Cardiac septum (tissue), 1 donor: ENCODE data around the gene ACSM4. TPM values are rescaled to one million over a fixed set of nuclear protein-coding genes. Genes with fewer than 3 reads are reported as not detected.
"Not testable (repeated sequence)": the region's sequence is repeated elsewhere in the genome, so short reads cannot be mapped to it uniquely, and the experiment has no call there.

Experiments used
- DNase-seq: peaks from one replicate; pipeline ENCODE4 v3.0.0-alpha.2; 2020; ENCODE audit warnings: low spot score
- intact Hi-C: fragments of 100-400 bp; cut with DNase I; formaldehyde crosslinking; loops from one replicate; pipeline ENCODE4 v1.14.0; 2022
- total RNA-seq: library from RNA; stranded (reverse); fragmentation: NEBNext Ultra II Directional; extraction: Animal tissue kit (Norgen Biotek cat#: 25700); gene quantifications from one replicate; pipeline ENCODE4 v1.2.1, GENCODE V29; 2021
- donor health status: DM: no; HTN: no; CAD: no.

Gene ACSM4
- total RNA-seq, 1 donor from 2014 or later = not detected

DNA sequence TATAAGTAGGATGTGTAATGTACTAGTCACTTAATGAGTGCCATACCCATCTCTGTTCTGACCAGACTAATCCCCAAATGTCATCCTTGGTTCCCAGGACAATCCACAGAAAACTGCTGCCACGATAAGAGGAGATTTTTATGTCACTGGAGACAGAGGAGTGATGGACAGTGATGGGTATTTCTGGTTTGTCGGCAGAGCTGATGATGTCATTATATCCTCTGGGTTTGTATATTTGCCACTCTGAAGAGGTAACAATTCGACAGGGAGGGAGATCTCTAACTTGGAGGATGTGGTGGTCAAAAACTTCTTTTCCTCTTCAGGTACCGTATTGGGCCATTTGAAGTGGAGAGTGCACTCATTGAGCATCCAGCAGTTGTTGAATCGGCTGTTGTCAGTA lies 20.3 kb downstream of the ACSM4 start:
- no peak for DNase-seq
- intact Hi-C loops = no loop called here

DNA sequence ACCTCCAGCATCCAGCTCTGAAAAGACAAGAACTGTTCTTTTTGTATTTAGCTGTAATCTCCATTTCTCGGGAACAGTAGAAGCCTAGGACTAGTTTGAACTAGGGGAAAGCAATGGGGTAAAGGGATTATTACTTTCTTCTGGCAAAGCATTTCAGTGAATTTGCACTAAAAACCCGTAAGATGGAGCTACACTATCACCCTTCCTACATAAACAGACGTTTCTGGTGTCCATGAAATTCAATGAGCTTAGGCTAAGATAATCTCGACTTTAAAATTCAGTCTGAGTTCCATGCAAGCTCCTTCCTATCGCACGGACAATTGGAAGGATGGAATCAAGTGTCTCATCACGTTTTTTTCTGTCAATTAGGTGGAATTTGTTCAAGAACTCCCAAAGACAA lies 24.0 kb downstream of the ACSM4 start:
- DNase-seq = no peak

DNA sequence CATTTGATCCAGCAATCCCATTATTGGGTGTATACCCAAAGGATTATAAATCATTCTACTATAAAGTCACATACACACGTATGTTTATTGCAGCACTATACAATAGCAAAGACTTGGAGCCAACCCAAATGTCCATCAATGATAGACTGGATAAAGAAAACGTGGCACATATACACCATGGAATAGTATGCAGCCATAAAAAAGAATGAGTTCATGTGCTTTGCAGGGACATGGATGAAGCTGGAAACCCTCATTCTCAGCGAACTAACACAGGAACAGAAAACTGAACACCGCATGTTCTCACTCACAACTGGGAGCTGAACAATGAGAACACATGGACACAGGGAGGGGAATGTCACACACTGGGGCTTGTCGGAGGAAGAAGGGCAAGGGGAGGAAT lies 33.9 kb downstream of the ACSM4 start:
- intact Hi-C loops, DNase-seq: not testable (repeated sequence)

More for the DNA sequence above, 24.0 kb downstream of the ACSM4 start:
- intact Hi-C loops = no loop called here

- intact Hi-C loops = no loop called here
- no peak for DNase-seq
Observed at GRCh38 chr12:7339675-7340074, 35.8 kb downstream of the ACSM4 start.

GRCh38 chr12:7344833-7345606 lies 41.1 kb downstream of the ACSM4 start:
- DNase-seq = no peak
- intact Hi-C loops = no loop called here

DNA sequence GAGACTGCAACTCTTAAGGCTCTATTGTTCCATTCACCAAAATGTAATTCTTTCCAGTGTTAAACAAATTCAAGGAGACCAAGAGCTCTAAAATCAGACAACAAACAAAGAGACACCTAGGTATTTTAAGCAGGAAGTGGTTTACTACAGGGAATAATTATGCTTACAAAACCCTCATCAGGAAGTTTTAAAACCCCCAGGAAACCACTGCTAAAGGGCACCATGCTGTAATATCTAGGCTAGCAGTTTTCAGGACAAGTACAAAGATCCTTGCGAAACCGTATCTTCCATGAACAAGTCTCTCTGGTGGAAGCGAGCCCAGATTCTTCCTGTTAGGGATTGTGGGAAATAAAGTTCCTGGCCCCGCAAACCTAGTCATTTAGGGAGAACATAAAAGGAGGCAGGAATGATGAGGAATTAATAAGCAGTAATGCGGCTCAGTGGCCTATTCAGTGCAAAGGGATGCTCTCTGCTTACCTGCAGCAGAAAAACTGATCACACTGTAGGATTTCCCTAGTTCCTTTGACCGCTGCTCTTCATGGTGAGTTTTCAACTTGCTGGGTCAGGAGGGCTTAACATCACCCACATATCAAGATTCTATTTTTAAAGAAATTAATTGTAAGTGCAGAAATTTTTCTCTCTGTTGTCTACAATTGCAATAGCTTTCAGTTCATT lies 42.8 kb downstream of the ACSM4 start:
- no peak for DNase-seq
- intact Hi-C loops = no loop called here

DNA sequence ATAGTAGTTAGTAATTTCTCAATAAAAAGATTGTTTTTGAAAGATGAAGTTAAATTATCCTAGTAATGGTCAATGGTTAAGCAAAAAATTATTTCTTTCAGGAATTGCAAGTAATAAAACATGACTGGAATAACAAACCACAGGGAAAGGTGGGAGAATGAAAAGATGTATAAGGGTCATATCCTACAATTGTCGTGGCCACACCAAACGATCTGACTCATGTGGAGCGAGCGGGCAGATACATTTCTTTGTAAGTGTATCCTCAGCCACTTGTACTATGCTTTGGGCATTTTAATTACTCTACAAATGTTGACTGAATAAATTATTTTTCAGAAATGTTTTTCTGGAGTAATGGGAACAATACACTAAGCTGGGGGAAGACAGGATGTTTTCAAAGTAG lies 45.5 kb downstream of the ACSM4 start:
- no peak for DNase-seq
- intact Hi-C loops = no loop called here

DNA sequence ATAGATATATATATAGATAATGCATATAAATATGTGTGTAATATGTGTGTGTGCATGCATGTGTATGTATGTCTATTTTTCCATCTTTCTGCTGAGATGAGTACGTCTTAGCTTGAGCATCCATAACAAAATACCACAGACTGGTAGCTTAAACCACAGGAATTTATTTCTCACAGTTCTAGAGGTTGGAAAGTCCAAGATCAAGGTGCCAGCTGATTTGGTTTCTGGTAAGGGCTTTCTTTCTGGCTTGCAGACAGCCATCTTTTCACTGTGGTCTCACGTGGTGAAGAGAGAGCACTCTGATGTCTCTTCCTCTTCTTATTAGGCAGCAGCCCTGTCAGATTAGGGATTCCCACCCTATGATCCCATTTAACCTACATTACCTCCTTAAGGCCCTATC lies 47.3 kb downstream of the ACSM4 start:
- intact Hi-C loops = no loop called here

GRCh38 chr12:7352661-7353060 lies 48.8 kb downstream of the ACSM4 start:
- intact Hi-C loops = no loop called here
- no peak for DNase-seq

More for the DNA sequence above, 47.3 kb downstream of the ACSM4 start:
- no peak for DNase-seq

DNA sequence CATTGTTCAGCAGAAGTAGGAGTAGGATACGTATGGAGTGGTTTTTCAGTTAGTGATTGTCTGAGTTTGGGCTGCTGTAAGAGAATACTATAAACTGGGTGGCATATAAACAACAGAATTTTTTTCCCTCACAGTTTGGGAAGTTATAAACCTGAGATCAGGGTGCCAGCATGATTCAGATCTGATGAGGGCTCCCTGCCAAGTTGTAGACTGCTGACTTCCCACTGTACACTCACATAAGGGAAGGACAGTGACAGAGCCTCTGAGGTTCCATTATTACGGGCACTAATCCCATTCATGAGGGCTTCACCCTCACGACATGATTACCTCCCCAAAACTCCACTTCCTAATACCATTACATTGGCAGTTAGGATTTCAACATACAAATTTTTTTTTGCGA lies 50.7 kb downstream of the ACSM4 start:
- DNase-seq = no peak
- intact Hi-C loops = no loop called here

- intact Hi-C loops = no loop called here
- DNase-seq = no peak
Observed at GRCh38 chr12:7361265-7361664, 57.4 kb downstream of the ACSM4 start.

GRCh38 chr12:7362734-7363133 lies 58.9 kb downstream of the ACSM4 start:
- intact Hi-C loops = no loop called here
- DNase-seq = no peak

- intact Hi-C loops = no loop called here
- no peak for DNase-seq
Observed at GRCh38 chr12:7369274-7369729, 65.4 kb downstream of the ACSM4 start.

DNA sequence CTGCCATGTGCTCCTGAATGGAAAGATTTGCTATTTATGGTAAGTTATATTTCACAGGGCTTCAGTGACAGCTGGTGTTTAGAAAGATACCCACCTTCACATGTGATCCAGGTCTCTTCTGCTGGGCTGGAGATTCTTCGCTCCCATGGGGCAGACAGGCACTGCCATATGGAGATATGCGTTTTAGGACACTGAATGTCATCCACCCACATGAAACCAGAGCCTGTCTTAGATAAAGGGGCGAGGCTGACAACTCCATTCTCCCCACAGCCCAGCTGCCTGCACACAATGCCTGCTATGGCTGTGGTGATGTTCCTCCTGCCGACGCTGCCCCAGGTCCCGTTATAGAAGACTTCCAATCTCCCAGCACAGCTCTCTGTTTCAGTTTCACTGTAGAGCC lies 69.4 kb downstream of the ACSM4 start:
- no peak for DNase-seq
- intact Hi-C loops = no loop called here

DNA sequence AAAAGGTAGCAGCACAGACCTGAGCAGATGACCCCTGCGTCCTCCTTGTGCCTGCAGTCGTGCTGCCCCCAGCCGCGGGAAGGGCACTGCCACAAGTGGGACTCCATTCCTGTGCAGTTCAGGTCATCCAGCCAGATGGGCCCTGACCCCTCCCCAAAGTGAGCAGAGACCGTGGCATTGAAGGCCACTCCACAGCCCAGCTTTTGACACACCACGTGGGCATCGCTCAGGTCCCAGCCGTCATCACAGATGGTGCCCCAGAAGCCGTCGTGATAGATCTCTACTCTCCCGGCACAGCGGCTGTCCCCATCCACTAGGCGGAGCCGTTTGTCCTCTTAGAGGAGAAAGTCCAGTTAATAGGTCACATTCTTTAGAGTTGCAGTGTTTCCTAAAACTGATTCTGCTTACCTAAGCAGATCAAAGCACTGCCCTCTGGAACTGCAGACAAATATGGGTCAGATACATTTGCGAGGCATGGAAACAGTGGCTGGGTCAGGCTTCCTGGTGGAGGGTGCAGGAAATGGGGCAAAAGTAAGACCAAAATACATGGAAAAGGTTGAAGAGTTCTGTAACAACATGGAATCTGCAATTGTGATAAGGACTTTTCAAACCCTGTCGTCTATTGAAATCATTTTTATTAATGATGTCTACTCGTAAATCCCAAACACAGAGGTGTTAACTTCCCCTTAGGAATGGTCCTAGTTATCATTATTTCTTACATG lies 70.7 kb downstream of the ACSM4 start:
- no peak for DNase-seq
- intact Hi-C loops = no loop called here

DNA sequence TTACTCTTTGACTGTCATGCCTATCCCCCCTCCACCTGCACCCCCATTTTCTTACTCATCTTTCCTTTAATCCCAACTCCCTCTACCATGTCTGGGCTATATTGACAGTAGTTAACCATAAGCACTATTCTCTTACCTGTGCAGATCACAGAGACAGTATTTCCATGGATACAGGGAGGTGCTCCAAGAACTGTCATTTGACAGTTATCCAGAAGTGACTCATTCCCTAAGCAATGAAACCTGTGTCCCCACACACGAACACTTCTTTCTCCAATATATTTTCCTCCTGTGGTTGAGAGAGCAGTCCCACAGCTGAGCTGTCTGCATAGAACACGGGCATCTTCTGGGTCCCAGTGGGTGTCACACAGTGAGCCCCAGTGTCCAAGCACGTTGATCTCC lies 71.3 kb downstream of the ACSM4 start:
- intact Hi-C loops = no loop called here
- no peak for DNase-seq

- no peak for DNase-seq
- intact Hi-C loops = no loop called here
Observed at GRCh38 chr12:7376196-7376595, 72.3 kb downstream of the ACSM4 start.
